GM06990 (cell line): ENCODE measurements around the gene CAPZA1.
"Not testable (repeated sequence)": the region's sequence is repeated elsewhere in the genome, so short reads cannot be mapped to it uniquely, and the experiment has no call there.

Experiments used
- DNase-seq: peaks from one replicate; pipeline ENCODE4 v3.0.0-alpha.2; 2011; ENCODE audit not compliant: insufficient read length; ENCODE audit errors: extremely low read depth
- H3K27me3 ChIP-seq: replicated peaks from 2 replicates; pipeline ENCODE4 v1.6.0; 2011; ENCODE audit warnings: low read length; ENCODE audit not compliant: control insufficient read depth, insufficient read depth
- H3K36me3 ChIP-seq: 2 replicates; pipeline ENCODE4 v1.5.1; 2011; ENCODE audit warnings: low read length; ENCODE audit not compliant: control insufficient read depth, insufficient read depth
- H3K4me3 ChIP-seq: replicated peaks from 2 replicates; pipeline ENCODE4 v1.5.1; 2011; ENCODE audit warnings: low read depth, mild to moderate bottlenecking, control low read depth, low read length
- CTCF ChIP-seq: IDR thresholded peaks from 2 replicates; pipeline ENCODE4 v1.5.1; 2011; ENCODE audit warnings: low read length, control low read depth, mild to moderate bottlenecking, inconsistent platforms; ENCODE audit not compliant: insufficient read depth, poor library complexity, severe bottlenecking

Gene CAPZA1

GRCh38 chr1:112618721-112619517, 713 bp upstream of the CAPZA1 start, which contains the start of gene ST7L:
ST7L (minus strand) TSS chr1:112619141; CDS start chr1:112619113, 28 bp downstream.
- Histone ChIP-seq H3K27me3 (no peaks in the 10 kb centered on the region), H3K4me3 (peak within 1 kb of the TSS; percentile 88), H3K36me3 (no peaks in the 10 kb centered on the region)
- DNase-seq: peak; percentile 80
- TF ChIP-seq CTCF: no peak

- no peaks in the 10 kb centered on the region for H3K27me3 ChIP-seq
- peak overlapping the region; percentile 88 for H3K4me3 ChIP-seq
- no peak for DNase-seq
- H3K36me3 ChIP-seq: no peaks in the 10 kb centered on the region
- TF ChIP-seq CTCF: no peak
These were observed 704 bp downstream of the CAPZA1 start for GRCh38 chr1:112620377-112620695.

GRCh38 chr1:112624493-112624892, 4.9 kb downstream of the CAPZA1 start:
- not testable (repeated sequence) for DNase-seq, H3K36me3 ChIP-seq, H3K4me3 ChIP-seq, H3K27me3 ChIP-seq

GRCh38 chr1:112625696-112626095, 6.1 kb downstream of the CAPZA1 start:
- Histone ChIP-seq H3K27me3 (no peaks in the 10 kb centered on the region), H3K36me3 (peaks cover 3% of the 10 kb centered on the region), H3K4me3 (no peak overlapping the region)
- no peak for TF ChIP-seq CTCF
- DNase-seq: no peak

- Histone ChIP-seq H3K4me3 (no peak overlapping the region), H3K27me3 (no peaks in the 10 kb centered on the region), H3K36me3 (peaks cover 3% of the 10 kb centered on the region)
- no peak for DNase-seq
- no peak for TF ChIP-seq CTCF
These were observed 6.6 kb downstream of the CAPZA1 start for GRCh38 chr1:112626193-112626592.

- no peak for TF ChIP-seq CTCF
- DNase-seq: no peak
- Histone ChIP-seq H3K27me3 (no peaks in the 10 kb centered on the region), H3K4me3 (no peak overlapping the region), H3K36me3 (peaks cover 3% of the 10 kb centered on the region)
These were observed 7.3 kb downstream of the CAPZA1 start for GRCh38 chr1:112626887-112627286.
